HCT116 (cell line): Measurements from ENCODE around the gene CNTNAP2. TPM values are rescaled to one million over a fixed set of nuclear protein-coding genes. Genes with fewer than 3 reads are reported as not detected.

Experiments used
- ATAC-seq: fragments of 200-7000 bp; cut with Tn5 transposase; 2 replicates; pipeline ENCODE4 v1.9.1; 2020; ENCODE audit warnings: mild to moderate bottlenecking, moderate library complexity
- BruUV-seq: library from RNA; stranded (reverse); fragments of 400-500 nt; replicated peaks from 2 replicates; lab custom pipeline; 2021; lab: Mats Ljungman, UMichigan
- CTCF ChIA-PET: fragments of 300-600 bp; sonication (Branson Sonifier 250); formaldehyde crosslinking; loops from one replicate; lab custom pipeline; 2021; ENCODE audit warnings: antibody characterized with exemption; lab: Charles Lee
- POLR2A ChIA-PET: fragments of 300-600, 350-600 bp; sonication (Branson Sonifier 250); formaldehyde crosslinking; loops from one replicate; lab custom pipeline; 2021; ENCODE audit warnings: antibody characterized with exemption; lab: Charles Lee
- RAD21 ChIA-PET, 2 experiments: fragments of 300-600 bp; sonication (Branson Sonifier 250); formaldehyde crosslinking; loops; one replicate each; lab custom pipeline; 2023; ENCODE audit warnings: low total read pairs in 2 of 2; ENCODE audit not compliant: uncharacterized antibody in 2 of 2, unreplicated experiment in 2 of 2, low non-redundant PET in 1 of 2; lab: Charles Lee
- DNase-seq: peaks from one replicate; pipeline ENCODE4 v3.0.0-alpha.2; 2010; ENCODE audit warnings: low read depth, low spot score
- H2AFZ ChIP-seq: fragments of 200-600 bp; shearing (Covaris generic), sonication (generic); 2 replicates; pipeline ENCODE4 v1.6.1; 2017; ENCODE audit warnings: low read depth, mixed run types, mixed read lengths, antibody characterized with exemption, low read length; ENCODE audit not compliant: poor library complexity, severe bottlenecking
- H3K27ac ChIP-seq: 2 replicates; pipeline ENCODE4 v1.5.1; 2012; ENCODE audit warnings: low read depth, low read length
- H3K27me3 ChIP-seq: fragments of 200-600 bp; sonication (generic); 2 replicates; pipeline ENCODE4 v1.6.1; 2016; ENCODE audit warnings: mixed run types, low read length, mixed read lengths; ENCODE audit not compliant: insufficient read depth
- H3K36me3 ChIP-seq, 2 experiments: fragments of 200-500 bp in 1 of 2; fragments of 200-600 bp in 1 of 2; sonication (Bioruptor generic) in 1 of 2; sonication (generic) in 1 of 2; 2 replicates each; pipeline versions ENCODE4 v1.5.1 to v1.6.1; 2014 to 2016; ENCODE audit warnings: low read length in 2 of 2, inconsistent platforms in 1 of 2, mixed read lengths in 1 of 2, mixed run types in 1 of 2; ENCODE audit not compliant: insufficient read depth in 2 of 2, control insufficient read depth in 1 of 2
- H3K4me1 ChIP-seq, 2 experiments: fragments of 200-600 bp in 1 of 2; sonication (generic) in 1 of 2; 2 replicates each; pipeline versions ENCODE4 v1.5.1 to v1.6.1; 2012 to 2017; ENCODE audit warnings: low read length in 2 of 2, inconsistent platforms in 1 of 2, mild to moderate bottlenecking in 1 of 2, mixed read lengths in 1 of 2, mixed run types in 1 of 2, moderate library complexity in 1 of 2; ENCODE audit not compliant: insufficient read depth in 2 of 2, control insufficient read depth in 1 of 2
- H3K4me2 ChIP-seq: fragments of 200-600 bp; sonication (generic); 2 replicates; pipeline ENCODE4 v1.6.1; 2017; ENCODE audit warnings: mixed run types, low read length, mixed read lengths
- H3K4me3 ChIP-seq, 2 experiments: fragments of 200-600 bp in 1 of 2; sonication (generic) in 1 of 2; replicated peaks in 1 of 2; 2 replicates each; pipeline ENCODE4 v1.5.1; 2011 to 2016; ENCODE audit warnings: low read length in 2 of 2, control low read depth in 1 of 2, low read depth in 1 of 2, mild to moderate bottlenecking in 1 of 2, mixed read lengths in 1 of 2, mixed run types in 1 of 2
- H3K79me2 ChIP-seq: fragments of 200-600 bp; sonication (generic); 2 replicates; pipeline ENCODE4 v1.6.1; 2017; ENCODE audit warnings: mild to moderate bottlenecking, mixed run types, low read length, moderate library complexity, mixed read lengths; ENCODE audit not compliant: insufficient read depth
- H3K9ac ChIP-seq: fragments of 200-600 bp; sonication (generic); 2 replicates; pipeline ENCODE4 v1.6.1; 2016; ENCODE audit warnings: low read length, mixed read lengths
- H3K9me2 ChIP-seq: fragments of 200-600 bp; sonication (generic), shearing (Covaris generic); 2 replicates; pipeline ENCODE4 v1.6.1; 2017; ENCODE audit warnings: mixed run types, mild to moderate bottlenecking, moderate library complexity; ENCODE audit not compliant: insufficient read depth
- H3K9me3 ChIP-seq, 2 experiments: fragments of 200-500 bp in 1 of 2; fragments of 200-600 bp in 1 of 2; sonication (Bioruptor generic) in 1 of 2; sonication (generic) in 1 of 2; 2 replicates each; pipeline ENCODE4 v1.6.1; 2014 to 2017; ENCODE audit warnings: low read length in 2 of 2, mixed read lengths in 2 of 2, inconsistent platforms in 1 of 2, low read depth in 1 of 2, mild to moderate bottlenecking in 1 of 2, mixed run types in 1 of 2, moderate library complexity in 1 of 2; ENCODE audit not compliant: control insufficient read depth in 1 of 2, insufficient read depth in 1 of 2
- H4K20me1 ChIP-seq: fragments of 200-600 bp; sonication (generic), shearing (Covaris generic); 2 replicates; pipeline ENCODE4 v1.6.1; 2017; ENCODE audit warnings: mixed run types, mild to moderate bottlenecking, moderate library complexity; ENCODE audit not compliant: insufficient read depth
- CBX3 ChIP-seq: IDR thresholded peaks from 2 replicates; pipeline ENCODE4 v1.6.1; 2012; ENCODE audit warnings: low read depth
- CTCF ChIP-seq, 3 experiments: fragments of 200-600 bp in 1 of 3; sonication (generic) in 1 of 3; IDR thresholded peaks in 2 of 3; conservative IDR thresholded peaks in 1 of 3; 2 replicates each; pipeline ENCODE4 v1.5.1; 2012 to 2017; ENCODE audit warnings: low read depth in 2 of 3, low read length in 2 of 3, antibody characterized with exemption in 1 of 3, borderline replicate concordance in 1 of 3, control low read depth in 1 of 3, mild to moderate bottlenecking in 1 of 3, mixed read lengths in 1 of 3, mixed run types in 1 of 3, moderate library complexity in 1 of 3; ENCODE audit not compliant: insufficient read depth in 1 of 3
- EGR1 ChIP-seq: IDR thresholded peaks from 2 replicates; pipeline ENCODE4 v1.6.1; 2012; ENCODE audit warnings: low read depth
- ELF1 ChIP-seq: IDR thresholded peaks from 2 replicates; pipeline ENCODE4 v1.6.1; 2012; ENCODE audit warnings: low read depth, borderline replicate concordance
- EZH2phosphoT487 ChIP-seq: fragments of 200-600 bp; IDR thresholded peaks from 2 replicates; pipeline ENCODE4 v1.6.1; 2018; ENCODE audit warnings: antibody characterized with exemption, borderline replicate concordance
- JUND ChIP-seq: IDR thresholded peaks from 2 replicates; pipeline ENCODE4 v1.6.1; 2012
- POLR2AphosphoS5 ChIP-seq: IDR thresholded peaks from 2 replicates; pipeline ENCODE4 v1.6.1; 2011; ENCODE audit warnings: mild to moderate bottlenecking, low read depth, low read length, moderate library complexity
- RAD21 ChIP-seq: IDR thresholded peaks from 2 replicates; pipeline ENCODE4 v1.6.1; 2012; ENCODE audit warnings: low read depth, mild to moderate bottlenecking
- YY1 ChIP-seq: IDR thresholded peaks from 2 replicates; pipeline ENCODE4 v1.6.1; 2011; ENCODE audit warnings: low read length, low read depth, moderate library complexity, mild to moderate bottlenecking; ENCODE audit not compliant: insufficient replicate concordance; ENCODE audit errors: extremely low read depth
- ZBTB33 ChIP-seq: IDR thresholded peaks from 2 replicates; pipeline ENCODE4 v1.6.1; 2011; ENCODE audit warnings: mild to moderate bottlenecking, low read length, moderate library complexity; ENCODE audit not compliant: insufficient replicate concordance; ENCODE audit errors: extremely low read depth
- ZFX ChIP-seq: fragments of 450-650 bp; IDR thresholded peaks from 2 replicates; pipeline ENCODE4 v1.6.1; 2017
- intact Hi-C: fragments of 100-400 bp; cut with micrococcal nuclease; formaldehyde crosslinking; loops from 2 replicates; pipeline ENCODE4 v1.10.0; 2022
- total RNA-seq: library from RNA; stranded (reverse); gene quantifications from one replicate; pipeline ENCODE4 v1.2.1, GENCODE V29; 2021; ENCODE audit not compliant: unreplicated experiment
- TF ChIP-seq, protein P1 (sequence below): IDR thresholded peaks from 2 replicates; pipeline ENCODE4 v1.6.1; 2012; ENCODE audit warnings: low read depth
- TF ChIP-seq, protein P2 (sequence below): IDR thresholded peaks from 2 replicates; pipeline ENCODE4 v1.6.1; 2012

Gene CNTNAP2
- total RNA-seq, 1 experiment from 2014 or later, result 0.37 TPM

- TF ChIP-seq, protein P1, sequence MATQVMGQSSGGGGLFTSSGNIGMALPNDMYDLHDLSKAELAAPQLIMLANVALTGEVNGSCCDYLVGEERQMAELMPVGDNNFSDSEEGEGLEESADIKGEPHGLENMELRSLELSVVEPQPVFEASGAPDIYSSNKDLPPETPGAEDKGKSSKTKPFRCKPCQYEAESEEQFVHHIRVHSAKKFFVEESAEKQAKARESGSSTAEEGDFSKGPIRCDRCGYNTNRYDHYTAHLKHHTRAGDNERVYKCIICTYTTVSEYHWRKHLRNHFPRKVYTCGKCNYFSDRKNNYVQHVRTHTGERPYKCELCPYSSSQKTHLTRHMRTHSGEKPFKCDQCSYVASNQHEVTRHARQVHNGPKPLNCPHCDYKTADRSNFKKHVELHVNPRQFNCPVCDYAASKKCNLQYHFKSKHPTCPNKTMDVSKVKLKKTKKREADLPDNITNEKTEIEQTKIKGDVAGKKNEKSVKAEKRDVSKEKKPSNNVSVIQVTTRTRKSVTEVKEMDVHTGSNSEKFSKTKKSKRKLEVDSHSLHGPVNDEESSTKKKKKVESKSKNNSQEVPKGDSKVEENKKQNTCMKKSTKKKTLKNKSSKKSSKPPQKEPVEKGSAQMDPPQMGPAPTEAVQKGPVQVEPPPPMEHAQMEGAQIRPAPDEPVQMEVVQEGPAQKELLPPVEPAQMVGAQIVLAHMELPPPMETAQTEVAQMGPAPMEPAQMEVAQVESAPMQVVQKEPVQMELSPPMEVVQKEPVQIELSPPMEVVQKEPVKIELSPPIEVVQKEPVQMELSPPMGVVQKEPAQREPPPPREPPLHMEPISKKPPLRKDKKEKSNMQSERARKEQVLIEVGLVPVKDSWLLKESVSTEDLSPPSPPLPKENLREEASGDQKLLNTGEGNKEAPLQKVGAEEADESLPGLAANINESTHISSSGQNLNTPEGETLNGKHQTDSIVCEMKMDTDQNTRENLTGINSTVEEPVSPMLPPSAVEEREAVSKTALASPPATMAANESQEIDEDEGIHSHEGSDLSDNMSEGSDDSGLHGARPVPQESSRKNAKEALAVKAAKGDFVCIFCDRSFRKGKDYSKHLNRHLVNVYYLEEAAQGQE, result no peak
- TF ChIP-seq CTCF (IDR thresholded peaks at IDR 0.05 in 2 of 3, conservative IDR thresholded peaks at IDR 0.05 in 1 of 3; ENCODE audit: borderline replicate concordance in 1 of 3, insufficient read depth in 1 of 3, low read depth in 2 of 3, low read length in 2 of 3), result no peak
- no peak for TF ChIP-seq RAD21
- no peak for TF ChIP-seq ELF1
These were observed 2231.9 kb downstream of the CNTNAP2 start (continued) for GRCh38 chr7:148348466-148348865.

GRCh38 chr7:148356303-148356702, 2239.7 kb downstream of the CNTNAP2 start:
- Histone ChIP-seq H3K27ac (no peak overlapping the region), H3K9me3 (no peaks in the 10 kb centered on the region), H3K79me2 (no peaks in the 10 kb centered on the region), H3K9ac (no peak overlapping the region), H2AFZ (no peak overlapping the region), H3K9me2 (no peaks in the 10 kb centered on the region), H3K4me3 (no peak overlapping the region), H3K36me3 (no peaks in the 10 kb centered on the region), H3K4me2 (no peak overlapping the region), H3K27me3 (peaks cover 18% of the 10 kb centered on the region; the same call in 1 of the 2 replicates), H4K20me1 (no peaks in the 10 kb centered on the region), H3K4me1 (no peaks in the 10 kb centered on the region)
- BruUV-seq, result no TSS peak
- RAD21 ChIA-PET, result no interaction called here
- intact Hi-C loops, result no loop called here
- ATAC-seq (no peak), DNase-seq (no peak)
- POLR2A ChIA-PET, result no interaction called here
- CTCF ChIA-PET, result no interaction called here
- TF ChIP-seq CBX3 (no peak), YY1 (no peak), RAD21 (no peak), EZH2phosphoT487 (no peak), POLR2AphosphoS5 (no peak), JUND (no peak), ZFX (no peak), ZBTB33 (no peak), EGR1 (no peak)
- TF ChIP-seq, protein P2, sequence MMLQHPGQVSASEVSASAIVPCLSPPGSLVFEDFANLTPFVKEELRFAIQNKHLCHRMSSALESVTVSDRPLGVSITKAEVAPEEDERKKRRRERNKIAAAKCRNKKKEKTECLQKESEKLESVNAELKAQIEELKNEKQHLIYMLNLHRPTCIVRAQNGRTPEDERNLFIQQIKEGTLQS, result no peak
- TF ChIP-seq, protein P1, result no peak
